ENCODE measurements around the gene NAT10. TPM values are rescaled to one million over a fixed set of nuclear protein-coding genes. Genes with fewer than 3 reads are reported as not detected.
A peak's percentile ranks its signal among the peaks of the same experiment; 100 is the strongest.

Gene NAT10
- total RNA-seq, 4 donors from 2014 or later = 25.2 to 37.0 (median 27.9) TPM

GRCh38 chr11:34162856-34163255, 57.4 kb downstream of the NAT10 start:
- intact Hi-C loops (cut with DNase I; ENCODE audit: low total_unique reads) = no loop called here
- 95 to 98% methylated on average over 7 of the region's 7 CpGs for WGBS, 2 donors
- TF ChIP-seq, protein P1, sequence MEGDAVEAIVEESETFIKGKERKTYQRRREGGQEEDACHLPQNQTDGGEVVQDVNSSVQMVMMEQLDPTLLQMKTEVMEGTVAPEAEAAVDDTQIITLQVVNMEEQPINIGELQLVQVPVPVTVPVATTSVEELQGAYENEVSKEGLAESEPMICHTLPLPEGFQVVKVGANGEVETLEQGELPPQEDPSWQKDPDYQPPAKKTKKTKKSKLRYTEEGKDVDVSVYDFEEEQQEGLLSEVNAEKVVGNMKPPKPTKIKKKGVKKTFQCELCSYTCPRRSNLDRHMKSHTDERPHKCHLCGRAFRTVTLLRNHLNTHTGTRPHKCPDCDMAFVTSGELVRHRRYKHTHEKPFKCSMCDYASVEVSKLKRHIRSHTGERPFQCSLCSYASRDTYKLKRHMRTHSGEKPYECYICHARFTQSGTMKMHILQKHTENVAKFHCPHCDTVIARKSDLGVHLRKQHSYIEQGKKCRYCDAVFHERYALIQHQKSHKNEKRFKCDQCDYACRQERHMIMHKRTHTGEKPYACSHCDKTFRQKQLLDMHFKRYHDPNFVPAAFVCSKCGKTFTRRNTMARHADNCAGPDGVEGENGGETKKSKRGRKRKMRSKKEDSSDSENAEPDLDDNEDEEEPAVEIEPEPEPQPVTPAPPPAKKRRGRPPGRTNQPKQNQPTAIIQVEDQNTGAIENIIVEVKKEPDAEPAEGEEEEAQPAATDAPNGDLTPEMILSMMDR (IDR thresholded peaks at IDR 0.05) = no peak
- TF ChIP-seq POLR2A (IDR thresholded peaks at IDR 0.05) = no peak
- peak in 1 of 2 donors; percentile 74 for DNase-seq (ENCODE audit: low spot score in 2 of 2)
- H3K4me3 ChIP-seq (ENCODE audit: low read depth, poor library complexity, severe bottlenecking) = no peak overlapping the region

DNA sequence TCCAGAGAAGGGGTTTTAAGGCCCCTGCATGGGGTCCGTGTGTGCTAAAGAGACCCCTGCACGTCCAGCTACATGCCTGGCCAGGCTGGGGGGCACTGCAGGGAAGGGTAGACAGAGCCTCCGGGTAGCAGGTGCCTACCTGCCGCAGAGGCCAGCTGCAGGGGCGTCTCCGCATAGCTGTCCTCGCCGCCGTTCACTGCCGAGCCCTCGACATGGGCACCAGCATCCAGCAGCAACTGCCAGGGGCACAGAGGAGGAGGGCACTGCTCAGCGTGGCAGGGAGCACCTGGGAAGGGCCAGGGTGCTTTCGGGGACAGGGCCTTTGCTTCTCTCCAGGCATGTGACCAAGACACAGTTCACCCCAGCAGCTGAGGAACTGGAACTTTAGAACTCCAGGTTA, 59.7 kb downstream of the NAT10 start:
- intact Hi-C loops (cut with DNase I; ENCODE audit: low total_unique reads) = no loop called here
- TF ChIP-seq POLR2A (IDR thresholded peaks at IDR 0.05) = no peak
- TF ChIP-seq, protein P1 (IDR thresholded peaks at IDR 0.05) = no peak
- no peak for DNase-seq (ENCODE audit: low spot score in 2 of 2)
- WGBS, 2 donors = 85 to 86% methylated on average over 9 to 13 of the region's 13 CpGs
- no peak overlapping the region for H3K4me3 ChIP-seq (ENCODE audit: low read depth, poor library complexity, severe bottlenecking)

GRCh38 chr11:34165786-34166555, 60.5 kb downstream of the NAT10 start:
- no peak for DNase-seq (ENCODE audit: low spot score in 2 of 2)
- intact Hi-C loops (cut with DNase I; ENCODE audit: low total_unique reads) = no loop called here
- no peak overlapping the region for H3K4me3 ChIP-seq (ENCODE audit: low read depth, poor library complexity, severe bottlenecking)
- TF ChIP-seq, protein P1 (IDR thresholded peaks at IDR 0.05) = no peak
- no peak for TF ChIP-seq POLR2A (IDR thresholded peaks at IDR 0.05)
- 48 to 53% methylated on average over 12 of the region's 12 CpGs for WGBS, 2 donors

DNA sequence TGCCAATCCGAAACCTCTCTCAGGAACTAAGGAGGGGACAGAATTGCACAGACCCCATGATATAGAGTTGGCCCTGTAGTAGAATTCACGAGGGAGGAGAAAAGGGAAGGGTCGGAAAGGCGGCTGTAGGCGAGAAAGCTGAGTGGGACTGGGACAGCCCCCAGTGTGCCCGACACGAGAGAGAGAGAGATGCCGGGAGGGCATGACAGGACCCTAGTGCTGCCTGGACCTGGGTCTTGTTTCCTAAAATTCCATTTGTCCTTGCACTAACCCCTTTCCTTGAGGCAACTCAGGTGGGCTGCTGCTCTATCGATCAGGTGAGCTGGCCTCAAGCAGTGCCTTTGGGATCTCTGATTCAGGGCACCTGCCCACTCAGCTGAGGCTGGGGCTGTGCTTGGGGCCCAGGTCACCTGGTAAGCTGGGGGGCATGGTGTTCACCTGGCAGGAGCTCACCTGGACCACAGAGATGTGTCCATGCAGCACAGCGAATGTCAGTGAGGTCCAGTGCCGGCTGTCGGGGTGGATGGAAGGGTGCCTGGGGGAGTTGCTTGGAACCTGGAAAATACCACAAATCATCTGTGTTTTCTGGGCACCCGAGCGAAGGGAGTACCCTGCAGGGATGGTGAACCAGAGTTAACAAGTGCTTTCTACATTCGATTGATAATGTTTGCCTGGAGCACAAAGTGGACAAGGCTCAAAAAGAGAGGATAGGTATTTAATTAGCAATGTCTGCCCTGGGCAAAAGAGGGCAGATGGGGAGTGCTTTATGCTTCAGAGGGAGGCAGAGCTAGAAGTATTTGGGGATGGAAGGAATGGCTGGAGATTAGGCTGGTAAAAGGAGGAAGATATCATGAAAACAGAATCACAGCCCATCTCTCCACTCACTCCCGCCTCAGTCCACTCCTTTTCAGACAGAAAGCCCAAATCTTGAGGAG, 61.6 kb downstream of the NAT10 start:
- WGBS, 2 donors = 95 to 96% methylated on average over 16 of the region's 16 CpGs
- H3K4me3 ChIP-seq (ENCODE audit: low read depth, poor library complexity, severe bottlenecking) = no peak overlapping the region
- no peak for TF ChIP-seq POLR2A (IDR thresholded peaks at IDR 0.05)
- TF ChIP-seq, protein P1 (IDR thresholded peaks at IDR 0.05) = no peak
- intact Hi-C loops (cut with DNase I; ENCODE audit: low total_unique reads) = no loop called here
- DNase-seq (ENCODE audit: low spot score in 2 of 2) = no peak

- H3K4me3 ChIP-seq (ENCODE audit: low read depth, poor library complexity, severe bottlenecking) = no peak overlapping the region
- TF ChIP-seq, protein P1 (IDR thresholded peaks at IDR 0.05) = no peak
- TF ChIP-seq POLR2A (IDR thresholded peaks at IDR 0.05) = no peak
- intact Hi-C loops (cut with DNase I; ENCODE audit: low total_unique reads) = no loop called here
- DNase-seq (ENCODE audit: low spot score in 2 of 2) = no peak
- WGBS, 2 donors = 86 to 88% methylated on average over 9 of the region's 9 CpGs
Observed at GRCh38 chr11:34167961-34168360, 62.5 kb downstream of the NAT10 start.
